HG02798 (cell line): ENCODE data around the gene CDK5R1.

ENCODE experiments used
- ATAC-seq: cut with Tn5 transposase; IDR thresholded peaks from one replicate; pipeline ENCODE4 v1.9.1; 2021; ENCODE audit warnings: mild to moderate bottlenecking; ENCODE audit not compliant: unreplicated experiment, poor library complexity

The CDK5R1 gene

GRCh38 chr17:32536736-32537643, 50.2 kb downstream of the CDK5R1 start:
- ATAC-seq: no peak
